Osteoblast (primary cell): Measurements from ENCODE around the gene UBFD1. TPM values are rescaled to one million over a fixed set of nuclear protein-coding genes. Genes with fewer than 3 reads are reported as not detected.

Experiments
- DNase-seq: peaks from one replicate; pipeline ENCODE4 v3.0.0; 2011; ENCODE audit warnings: low spot score, mixed read lengths; ENCODE audit not compliant: insufficient read length; ENCODE audit errors: missing footprints
- H2AFZ ChIP-seq: 2 replicates; pipeline ENCODE4 v1.6.0; 2011; ENCODE audit warnings: mild to moderate bottlenecking, low read length
- H3K27ac ChIP-seq: 2 replicates; pipeline ENCODE4 v1.5.1; 2011; ENCODE audit warnings: mild to moderate bottlenecking, low read depth, low read length, moderate library complexity
- H3K27me3 ChIP-seq: 2 replicates; pipeline ENCODE4 v1.6.0; 2012; ENCODE audit warnings: mild to moderate bottlenecking, control low read depth, inconsistent platforms, low read length, moderate library complexity; ENCODE audit not compliant: insufficient read depth
- H3K36me3 ChIP-seq: 2 replicates; pipeline ENCODE4 v1.5.1; 2011; ENCODE audit warnings: mild to moderate bottlenecking, low read length, control low read depth, moderate library complexity; ENCODE audit not compliant: insufficient read depth
- H3K4me1 ChIP-seq: 2 replicates; pipeline ENCODE4 v1.5.1; 2011; ENCODE audit warnings: mild to moderate bottlenecking, low read length, control low read depth, moderate library complexity; ENCODE audit not compliant: insufficient read depth
- H3K4me2 ChIP-seq: 2 replicates; pipeline ENCODE4 v1.6.0; 2011; ENCODE audit warnings: mild to moderate bottlenecking, low read length; ENCODE audit not compliant: insufficient read depth
- H3K4me3 ChIP-seq: fragments of 200-600 bp; sonication (generic); 3 replicates; pipeline ENCODE4 v1.5.1; 2012; ENCODE audit warnings: mild to moderate bottlenecking, low read length, inconsistent platforms; ENCODE audit not compliant: insufficient read depth
- H3K79me2 ChIP-seq: 2 replicates; pipeline ENCODE4 v1.6.0; 2012; ENCODE audit warnings: mild to moderate bottlenecking, low read length, control low read depth, inconsistent platforms; ENCODE audit not compliant: insufficient read depth
- H3K9me3 ChIP-seq: 2 replicates; pipeline ENCODE4 v1.5.1; 2011; ENCODE audit warnings: low read depth, low read length, control low read depth
- H4K20me1 ChIP-seq: 2 replicates; pipeline ENCODE4 v1.6.0; 2012; ENCODE audit warnings: mild to moderate bottlenecking, low read length, control low read depth; ENCODE audit not compliant: insufficient read depth
- CTCF ChIP-seq: IDR thresholded peaks from 2 replicates; pipeline ENCODE4 v1.5.1; 2011; ENCODE audit warnings: mild to moderate bottlenecking, low read depth, low read length, moderate library complexity; ENCODE audit errors: extremely low read depth
- total RNA-seq: library from RNA; depleted of rRNA; stranded (reverse); fragments of >200 nt; gene quantifications from 2 replicates; pipeline ENCODE4 v1.2.3, GENCODE V29; 2012

The UBFD1 gene
- total RNA-seq, 1 donor, result 109 TPM

GRCh38 chr16:23611936-23612335 lies 54.4 kb downstream of the UBFD1 start:
- H3K27me3 ChIP-seq, result no peaks in the 10 kb centered on the region
- H3K36me3 ChIP-seq, result peaks cover 9% of the 10 kb centered on the region
- H4K20me1 ChIP-seq, result no peaks in the 10 kb centered on the region
- no peaks in the 10 kb centered on the region for H3K79me2 ChIP-seq
- H3K4me1 ChIP-seq, result peaks cover 16% of the 10 kb centered on the region
- no peak overlapping the region for H3K4me3 ChIP-seq
- no peak for TF ChIP-seq CTCF
- H3K4me2 ChIP-seq, result no peak overlapping the region
- no peak for DNase-seq
- no peak overlapping the region for H3K27ac ChIP-seq
- H3K9me3 ChIP-seq, result no peaks in the 10 kb centered on the region
- no peak overlapping the region for H2AFZ ChIP-seq

GRCh38 chr16:23615805-23616204 lies 58.3 kb downstream of the UBFD1 start:
- H3K27me3 ChIP-seq, result no peaks in the 10 kb centered on the region
- no peak for TF ChIP-seq CTCF
- H3K4me1 ChIP-seq, result no peaks in the 10 kb centered on the region
- no peak overlapping the region for H2AFZ ChIP-seq
- H3K9me3 ChIP-seq, result no peaks in the 10 kb centered on the region
- H4K20me1 ChIP-seq, result no peaks in the 10 kb centered on the region
- H3K4me2 ChIP-seq, result no peak overlapping the region
- peaks cover 17% of the 10 kb centered on the region for H3K36me3 ChIP-seq
- H3K27ac ChIP-seq, result no peak overlapping the region
- H3K79me2 ChIP-seq, result no peaks in the 10 kb centered on the region
- no peak for DNase-seq
- H3K4me3 ChIP-seq, result no peak overlapping the region

Other genes with a start within 250 kb of the UBFD1 start
- gene COG7, start 104.5 kb upstream of the UBFD1 start, total RNA-seq, result 17.0 and 20.9 TPM in 2 replicates
- gene GGA2, start 47.2 kb upstream of the UBFD1 start, total RNA-seq, result 18.1 and 26.2 TPM in 2 replicates
- 26.8 and 32.6 TPM in 2 replicates for gene EARS2, start 377 bp upstream of the UBFD1 start, total RNA-seq
- gene NDUFAB1, start 38.6 kb downstream of the UBFD1 start, total RNA-seq, result 43.1 and 50.7 TPM in 2 replicates
- gene PALB2, start 83.6 kb downstream of the UBFD1 start, total RNA-seq, result 14.8 and 15.9 TPM in 2 replicates
- 35.4 and 35.5 TPM in 2 replicates for gene DCTN5, start 83.7 kb downstream of the UBFD1 start, total RNA-seq
- gene PLK1, start 121.2 kb downstream of the UBFD1 start, total RNA-seq, result 2.2 and 3.5 TPM in 2 replicates
- 0.29 TPM in 1 of 2 replicates, not detected in the other for gene ERN2, start 155.5 kb downstream of the UBFD1 start, total RNA-seq
- not detected in 2 replicates for gene CHP2, start 197.3 kb downstream of the UBFD1 start, total RNA-seq